ENCODE data around the gene POU6F1. TPM values are rescaled to one million over a fixed set of nuclear protein-coding genes. Genes with fewer than 3 reads are reported as not detected.

Gene POU6F1
- total RNA-seq, 3 donors from 2014 or later (not counting 1 experiment from before 2014, with no cell fraction given) = 5.7 to 6.6 (median 6.0) TPM

DNA sequence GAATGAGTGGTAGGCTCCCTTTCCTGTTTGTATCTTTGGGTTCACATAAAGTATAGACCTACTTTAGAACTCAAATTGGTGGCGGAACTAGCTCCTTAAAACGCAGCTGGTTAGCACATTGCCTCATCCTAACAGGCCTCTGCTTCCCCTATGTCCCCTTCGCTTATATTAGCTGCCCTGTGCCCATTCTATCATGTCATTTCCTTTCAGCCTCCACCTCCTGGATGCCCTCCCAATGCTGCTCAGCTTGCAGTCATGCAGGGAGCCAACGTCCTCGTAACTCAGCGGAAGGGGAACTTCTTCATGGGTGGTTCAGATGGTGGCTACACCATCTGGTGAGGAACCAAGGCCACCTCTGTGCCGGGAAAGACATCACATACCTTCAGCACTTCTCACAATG, 24.3 kb upstream of the POU6F1 start:
- intact Hi-C loops (cut with micrococcal nuclease) = no loop called here
- Histone ChIP-seq H3K27ac (ENCODE audit: low read length) (no peak overlapping the region), H3K9me3 (ENCODE audit: control insufficient read depth, insufficient read depth, low read length) (no peaks in the 10 kb centered on the region), H3K4me1 (ENCODE audit: control insufficient read depth, insufficient read depth, low read length) (peaks cover 35% of the 10 kb centered on the region), H3K36me3 (ENCODE audit: control insufficient read depth, insufficient read depth, low read length) (peaks cover 41% of the 10 kb centered on the region), H3K27me3 (ENCODE audit: control insufficient read depth, insufficient read depth, low read length) (no peaks in the 10 kb centered on the region), H3K4me3 (ENCODE audit: low read length) (no peak overlapping the region)
- Mint-ChIP-seq H3K27ac (peak overlapping the region; percentile 13 to 99), H3K27me3 (ENCODE audit: low read depth in 2 of 2) (no peaks in the 10 kb centered on the region), H3K4me3 (peak overlapping the region; percentile 45), H3K9me3 (no peaks in the 10 kb centered on the region), H3K4me1 (peaks cover 58 to 62% of the 10 kb centered on the region in 2 donors), H3K36me3 (peaks cover 9% of the 10 kb centered on the region)
- WGBS (ENCODE audit: insufficient coverage) = 78% methylated on average over 4 of the region's 7 CpGs
- TF ChIP-seq, protein P1, sequence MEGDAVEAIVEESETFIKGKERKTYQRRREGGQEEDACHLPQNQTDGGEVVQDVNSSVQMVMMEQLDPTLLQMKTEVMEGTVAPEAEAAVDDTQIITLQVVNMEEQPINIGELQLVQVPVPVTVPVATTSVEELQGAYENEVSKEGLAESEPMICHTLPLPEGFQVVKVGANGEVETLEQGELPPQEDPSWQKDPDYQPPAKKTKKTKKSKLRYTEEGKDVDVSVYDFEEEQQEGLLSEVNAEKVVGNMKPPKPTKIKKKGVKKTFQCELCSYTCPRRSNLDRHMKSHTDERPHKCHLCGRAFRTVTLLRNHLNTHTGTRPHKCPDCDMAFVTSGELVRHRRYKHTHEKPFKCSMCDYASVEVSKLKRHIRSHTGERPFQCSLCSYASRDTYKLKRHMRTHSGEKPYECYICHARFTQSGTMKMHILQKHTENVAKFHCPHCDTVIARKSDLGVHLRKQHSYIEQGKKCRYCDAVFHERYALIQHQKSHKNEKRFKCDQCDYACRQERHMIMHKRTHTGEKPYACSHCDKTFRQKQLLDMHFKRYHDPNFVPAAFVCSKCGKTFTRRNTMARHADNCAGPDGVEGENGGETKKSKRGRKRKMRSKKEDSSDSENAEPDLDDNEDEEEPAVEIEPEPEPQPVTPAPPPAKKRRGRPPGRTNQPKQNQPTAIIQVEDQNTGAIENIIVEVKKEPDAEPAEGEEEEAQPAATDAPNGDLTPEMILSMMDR (IDR thresholded peaks at IDR 0.05) = no peak
- DNase-seq (no peak), ATAC-seq (no peak)

GRCh38 chr12:51240971-51241370, 23.1 kb upstream of the POU6F1 start:
- no peak for ATAC-seq
- no peaks in the 10 kb centered on the region for H3K27me3 Mint-ChIP-seq (ENCODE audit: low read depth in 2 of 2)
- H3K4me3 ChIP-seq (ENCODE audit: low read length) = no peak overlapping the region
- H3K27me3 ChIP-seq (ENCODE audit: control insufficient read depth, insufficient read depth, low read length) = no peaks in the 10 kb centered on the region
- TF ChIP-seq, protein P1 (IDR thresholded peaks at IDR 0.05) = no peak
- no peak for DNase-seq
- WGBS (ENCODE audit: insufficient coverage) = 91% methylated on average over 1 of the region's 2 CpGs
- H3K36me3 ChIP-seq (ENCODE audit: control insufficient read depth, insufficient read depth, low read length) = peaks cover 41% of the 10 kb centered on the region
- H3K27ac Mint-ChIP-seq = peak overlapping the region; percentile 98 to 99
- H3K4me3 Mint-ChIP-seq = peak overlapping the region; percentile 97
- H3K9me3 Mint-ChIP-seq = no peaks in the 10 kb centered on the region
- peaks cover 28% of the 10 kb centered on the region for H3K4me1 ChIP-seq (ENCODE audit: control insufficient read depth, insufficient read depth, low read length)
- H3K27ac ChIP-seq (ENCODE audit: low read length) = no peak overlapping the region
- H3K4me1 Mint-ChIP-seq = peaks cover 47 to 50% of the 10 kb centered on the region in 2 donors
- intact Hi-C loops (cut with micrococcal nuclease) = no loop called here
- H3K36me3 Mint-ChIP-seq = peaks cover 9% of the 10 kb centered on the region
- no peaks in the 10 kb centered on the region for H3K9me3 ChIP-seq (ENCODE audit: control insufficient read depth, insufficient read depth, low read length)

DNA sequence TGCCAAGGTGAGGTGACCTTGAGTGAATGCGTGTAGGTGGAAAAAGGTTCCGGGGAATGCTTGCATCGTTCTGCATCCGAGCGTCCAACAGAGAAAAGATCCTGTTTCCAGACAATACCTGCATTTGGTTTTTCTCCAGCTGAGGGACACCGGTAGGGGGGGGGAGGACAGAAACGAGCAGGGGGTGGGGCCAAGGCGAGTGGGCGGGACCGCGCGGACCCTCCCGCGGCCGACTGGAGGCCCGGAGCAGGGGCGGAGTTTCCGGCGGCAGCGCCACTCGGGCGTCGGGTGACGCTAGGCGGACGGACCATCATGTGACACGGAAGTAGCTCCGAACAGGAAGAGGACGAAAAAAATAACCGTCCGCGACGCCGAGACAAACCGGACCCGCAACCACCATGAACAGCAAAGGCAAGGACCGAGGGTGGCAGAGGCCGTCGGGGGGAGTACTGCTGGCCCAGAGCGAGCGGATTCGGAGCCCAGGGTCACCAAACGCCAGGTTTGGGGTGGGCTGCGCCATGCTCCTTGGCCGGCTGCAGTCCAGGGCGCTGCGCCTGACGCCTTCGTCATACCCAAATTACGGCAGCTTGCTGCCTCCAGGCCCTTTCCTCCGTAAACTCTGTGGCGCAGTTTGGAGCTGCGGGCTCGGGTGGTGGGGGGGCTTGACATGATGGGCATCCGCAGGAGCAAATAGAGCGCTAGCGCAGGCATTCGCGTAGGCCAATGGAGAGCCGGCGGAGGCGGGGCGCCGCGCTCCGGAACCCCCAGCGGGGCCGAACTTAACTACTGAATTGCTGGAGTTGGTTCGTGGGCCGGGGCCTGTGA, 20.9 kb upstream of the POU6F1 start, which contains the start of gene DAZAP2:
Gene DAZAP2 (plus strand): TSS at position 317 of the 825 bp plus-strand sequence. CDS start 82 bp downstream, at position 399.
- WGBS (ENCODE audit: insufficient coverage) = under 1% methylated on average over 70 of the region's 70 CpGs

More for the DNA sequence above, 20.9 kb upstream of the POU6F1 start, which contains the start of gene DAZAP2:
- no peaks in the 10 kb centered on the region for H3K27me3 Mint-ChIP-seq (ENCODE audit: low read depth in 2 of 2)
- H3K4me1 Mint-ChIP-seq = peaks cover 41 to 46% of the 10 kb centered on the region in 2 donors
- ATAC-seq = peak; percentile 88 to 96 (median 90)
- H3K36me3 Mint-ChIP-seq = peaks cover 9% of the 10 kb centered on the region
- peaks cover 24% of the 10 kb centered on the region for H3K4me1 ChIP-seq (ENCODE audit: control insufficient read depth, insufficient read depth, low read length)
- peak within 1 kb of the TSS; percentile 100 for H3K4me3 ChIP-seq (ENCODE audit: low read length)
- peak; percentile 91 to 98 for DNase-seq
- H3K9me3 ChIP-seq (ENCODE audit: control insufficient read depth, insufficient read depth, low read length) = no peaks in the 10 kb centered on the region
- peak within 1 kb of the TSS; percentile 97 for H3K4me3 Mint-ChIP-seq
- H3K9me3 Mint-ChIP-seq = no peaks in the 10 kb centered on the region
- H3K27ac Mint-ChIP-seq = peak within 1 kb of the TSS; percentile 98 to 99
- no peaks in the 10 kb centered on the region for H3K27me3 ChIP-seq (ENCODE audit: control insufficient read depth, insufficient read depth, low read length)
- TF ChIP-seq, protein P1 (IDR thresholded peaks at IDR 0.05) = no peak
- H3K36me3 ChIP-seq (ENCODE audit: control insufficient read depth, insufficient read depth, low read length) = peaks cover 30% of the 10 kb centered on the region
- peak within 1 kb of the TSS; percentile 100 for H3K27ac ChIP-seq (ENCODE audit: low read length)
- intact Hi-C loops (cut with micrococcal nuclease) = loop anchor here (1.0 kb wide), 2 partner anchors 65 to 155 kb away; partner anchors contain the start of genes CSRNP2 and TFCP2
